ENCODE results near the gene PKNOX1.
"Not testable (repeated sequence)": the region's sequence is repeated elsewhere in the genome, so short reads cannot be mapped to it uniquely, and the experiment has no call there.

PKNOX1 gene

GRCh38 chr21:42980312-42981213 is 6.2 kb downstream of the PKNOX1 start:
- peak; percentile 37 for DNase-seq
- in situ Hi-C loops (cut with MboI; ENCODE audit: low pct_unique_long_range_greater_than_20kb, low sequenced_read_pairs): no loop called here

GRCh38 chr21:42981214-42981523 is 6.8 kb downstream of the PKNOX1 start:
- no peak for DNase-seq
- in situ Hi-C loops (cut with MboI; ENCODE audit: low pct_unique_long_range_greater_than_20kb, low sequenced_read_pairs): no loop called here

GRCh38 chr21:42981862-42982261 is 7.5 kb downstream of the PKNOX1 start:
- no peak for DNase-seq
- in situ Hi-C loops (cut with MboI; ENCODE audit: low pct_unique_long_range_greater_than_20kb, low sequenced_read_pairs): no loop called here

- no peak for DNase-seq
- in situ Hi-C loops (cut with MboI; ENCODE audit: low pct_unique_long_range_greater_than_20kb, low sequenced_read_pairs): no loop called here
Measured at GRCh38 chr21:42983103-42983502, 8.7 kb downstream of the PKNOX1 start.

- in situ Hi-C loops (cut with MboI; ENCODE audit: low pct_unique_long_range_greater_than_20kb, low sequenced_read_pairs): no loop called here
- DNase-seq: no peak
Measured at GRCh38 chr21:42983869-42984268, 9.5 kb downstream of the PKNOX1 start.

GRCh38 chr21:42986125-42986783 is 11.9 kb downstream of the PKNOX1 start:
- in situ Hi-C loops (cut with MboI; ENCODE audit: low pct_unique_long_range_greater_than_20kb, low sequenced_read_pairs): no loop called here
- DNase-seq: no peak

GRCh38 chr21:42988236-42988965 is 14.0 kb downstream of the PKNOX1 start:
- in situ Hi-C loops (cut with MboI; ENCODE audit: low pct_unique_long_range_greater_than_20kb, low sequenced_read_pairs): no loop called here
- no peak for DNase-seq

- in situ Hi-C loops (cut with MboI; ENCODE audit: low pct_unique_long_range_greater_than_20kb, low sequenced_read_pairs): not testable (repeated sequence)
Measured at GRCh38 chr21:42989370-42989769, 15.0 kb downstream of the PKNOX1 start.

GRCh38 chr21:42989816-42990650 is 15.7 kb downstream of the PKNOX1 start:
- in situ Hi-C loops (cut with MboI; ENCODE audit: low pct_unique_long_range_greater_than_20kb, low sequenced_read_pairs): no loop called here
- DNase-seq: no peak

More at GRCh38 chr21:42989370-42989769, 15.0 kb downstream of the PKNOX1 start:
- DNase-seq: not testable (repeated sequence)

GRCh38 chr21:42991992-42992740 is 17.8 kb downstream of the PKNOX1 start:
- in situ Hi-C loops (cut with MboI; ENCODE audit: low pct_unique_long_range_greater_than_20kb, low sequenced_read_pairs): no loop called here
- no peak for DNase-seq

GRCh38 chr21:42993051-42993712 is 18.8 kb downstream of the PKNOX1 start:
- in situ Hi-C loops (cut with MboI; ENCODE audit: low pct_unique_long_range_greater_than_20kb, low sequenced_read_pairs): no loop called here
- DNase-seq: no peak

- no peak for DNase-seq
- in situ Hi-C loops (cut with MboI; ENCODE audit: low pct_unique_long_range_greater_than_20kb, low sequenced_read_pairs): no loop called here
Measured at GRCh38 chr21:42997053-42997452, 22.7 kb downstream of the PKNOX1 start.

- in situ Hi-C loops (cut with MboI; ENCODE audit: low pct_unique_long_range_greater_than_20kb, low sequenced_read_pairs); DNase-seq: not testable (repeated sequence)
Measured at GRCh38 chr21:42997983-42998382, 23.6 kb downstream of the PKNOX1 start.

GRCh38 chr21:42999152-42999551 is 24.8 kb downstream of the PKNOX1 start:
- in situ Hi-C loops (cut with MboI; ENCODE audit: low pct_unique_long_range_greater_than_20kb, low sequenced_read_pairs): not testable (repeated sequence)

GRCh38 chr21:43000041-43000440 is 25.7 kb downstream of the PKNOX1 start:
- in situ Hi-C loops (cut with MboI; ENCODE audit: low pct_unique_long_range_greater_than_20kb, low sequenced_read_pairs); DNase-seq: not testable (repeated sequence)

More at GRCh38 chr21:42999152-42999551, 24.8 kb downstream of the PKNOX1 start:
- not testable (repeated sequence) for DNase-seq

- no peak for DNase-seq
Measured at GRCh38 chr21:43001316-43001715, 27.0 kb downstream of the PKNOX1 start.

GRCh38 chr21:43004926-43005325 is 30.6 kb downstream of the PKNOX1 start:
- in situ Hi-C loops (cut with MboI; ENCODE audit: low pct_unique_long_range_greater_than_20kb, low sequenced_read_pairs): no loop called here

More at GRCh38 chr21:43001316-43001715, 27.0 kb downstream of the PKNOX1 start:
- in situ Hi-C loops (cut with MboI; ENCODE audit: low pct_unique_long_range_greater_than_20kb, low sequenced_read_pairs): no loop called here

GRCh38 chr21:43005635-43006034 is 31.3 kb downstream of the PKNOX1 start:
- DNase-seq: no peak
- in situ Hi-C loops (cut with MboI; ENCODE audit: low pct_unique_long_range_greater_than_20kb, low sequenced_read_pairs): no loop called here

More at GRCh38 chr21:43004926-43005325, 30.6 kb downstream of the PKNOX1 start:
- DNase-seq: no peak
